Measurements from ENCODE around the gene STAM.

STAM gene

DNA sequence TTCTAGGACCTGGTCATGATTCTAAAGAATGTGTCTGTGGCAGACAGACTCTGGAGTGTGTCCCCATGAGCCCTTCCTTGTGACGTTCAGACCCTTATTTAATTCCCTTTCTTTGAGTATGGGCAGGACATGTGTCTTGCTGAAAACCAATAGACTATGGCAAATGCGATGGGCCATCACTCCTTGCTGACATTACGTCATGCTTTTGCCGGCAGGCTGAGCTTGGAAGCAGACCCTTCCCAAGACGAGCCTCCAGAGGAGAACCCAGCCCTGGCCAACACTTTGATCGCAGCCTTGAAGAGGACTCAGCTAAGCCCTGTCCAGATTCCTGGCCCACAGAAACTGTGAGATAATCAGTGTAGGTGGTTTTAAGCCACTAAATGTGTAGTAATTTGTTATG lies 89.7 kb downstream of the STAM start:
- no peak for DNase-seq

DNA sequence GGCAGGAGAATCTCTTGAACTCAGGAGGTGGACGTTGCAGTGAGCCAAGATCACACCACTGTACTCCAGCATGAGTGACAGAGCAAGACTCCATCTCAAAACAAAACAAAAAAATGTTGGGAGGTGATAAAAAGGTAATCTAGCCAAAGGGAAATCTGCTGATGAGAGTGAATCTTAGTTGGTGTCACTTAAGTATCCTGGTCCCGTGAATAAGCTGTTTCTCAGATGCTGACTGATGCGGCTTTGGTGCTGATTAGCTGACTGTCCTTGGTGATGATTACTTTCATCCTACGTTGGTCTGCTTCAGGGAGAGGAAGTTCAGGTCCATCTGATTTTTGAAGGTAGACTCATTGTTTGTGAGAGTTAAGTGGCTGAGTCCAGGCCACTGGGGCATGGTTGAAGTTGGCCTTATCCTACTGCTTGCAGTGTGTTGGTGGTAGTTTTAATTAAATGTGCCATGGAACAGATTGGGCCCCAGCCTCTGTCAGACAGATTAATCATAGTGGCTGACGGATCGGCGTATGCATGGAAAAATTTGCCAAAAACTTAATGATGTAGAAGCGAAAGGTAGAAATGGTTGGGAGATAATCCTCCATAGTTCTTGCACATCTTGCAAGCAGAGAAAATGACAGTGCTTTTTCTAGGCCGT lies 90.6 kb downstream of the STAM start:
- DNase-seq, result peak; percentile 57

DNA sequence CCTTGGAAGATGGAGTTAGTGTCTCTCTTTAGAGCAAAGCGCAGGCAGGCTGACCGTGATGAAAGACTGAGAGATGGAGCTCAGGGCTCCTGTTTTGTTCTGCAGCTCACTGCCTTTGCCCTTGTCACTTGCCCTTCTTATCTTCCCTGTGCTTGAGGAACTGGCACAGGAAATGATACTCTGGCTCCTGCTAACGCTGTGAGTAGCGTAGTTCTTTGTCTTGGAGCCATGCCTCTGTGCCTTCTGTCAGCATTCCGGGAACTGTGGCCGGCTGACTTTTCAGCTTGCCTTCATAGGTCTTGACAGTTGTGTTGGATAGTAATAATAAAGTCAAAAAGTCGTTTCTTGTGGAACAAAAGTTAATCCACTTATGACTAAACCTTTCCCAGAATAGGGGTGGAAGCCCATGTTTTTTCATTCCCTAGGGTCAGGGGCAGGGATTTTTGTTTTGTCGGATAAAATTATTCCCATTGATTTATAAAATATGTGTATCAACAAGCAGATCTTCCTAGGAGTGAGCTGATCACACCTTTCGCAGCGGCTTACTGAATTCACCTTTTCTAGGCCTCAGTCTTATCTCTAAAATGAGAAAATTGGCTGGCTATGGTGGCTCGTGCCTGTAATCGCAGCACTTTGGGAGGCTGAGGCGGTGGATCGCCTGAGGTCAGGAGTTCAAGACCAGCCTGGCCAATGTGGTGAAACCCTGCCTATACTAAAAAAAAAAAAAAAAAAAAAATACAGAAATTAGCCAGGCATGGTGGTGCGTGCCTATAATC lies 91.4 kb downstream of the STAM start:
- peak; percentile 25 for DNase-seq

DNA sequence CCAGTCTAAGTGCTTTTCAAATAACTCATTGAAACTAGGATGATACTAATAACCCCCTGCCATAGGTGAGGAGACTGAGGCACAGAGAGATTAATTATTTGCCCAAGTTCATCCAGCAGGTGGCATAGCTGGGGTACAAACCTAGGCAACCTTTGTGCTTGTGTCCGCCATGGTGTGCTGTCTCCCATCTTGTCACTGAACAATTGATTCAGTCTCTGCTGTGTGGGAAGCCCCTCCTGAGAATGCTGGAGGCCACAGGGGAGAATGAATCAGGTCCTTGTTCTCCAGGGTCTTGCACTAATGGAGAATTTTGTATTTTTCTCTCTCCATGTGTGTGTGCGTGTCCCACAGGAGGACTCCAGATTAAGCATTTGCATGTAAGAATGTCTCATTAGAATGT lies 92.3 kb downstream of the STAM start:
- DNase-seq, result no peak

DNA sequence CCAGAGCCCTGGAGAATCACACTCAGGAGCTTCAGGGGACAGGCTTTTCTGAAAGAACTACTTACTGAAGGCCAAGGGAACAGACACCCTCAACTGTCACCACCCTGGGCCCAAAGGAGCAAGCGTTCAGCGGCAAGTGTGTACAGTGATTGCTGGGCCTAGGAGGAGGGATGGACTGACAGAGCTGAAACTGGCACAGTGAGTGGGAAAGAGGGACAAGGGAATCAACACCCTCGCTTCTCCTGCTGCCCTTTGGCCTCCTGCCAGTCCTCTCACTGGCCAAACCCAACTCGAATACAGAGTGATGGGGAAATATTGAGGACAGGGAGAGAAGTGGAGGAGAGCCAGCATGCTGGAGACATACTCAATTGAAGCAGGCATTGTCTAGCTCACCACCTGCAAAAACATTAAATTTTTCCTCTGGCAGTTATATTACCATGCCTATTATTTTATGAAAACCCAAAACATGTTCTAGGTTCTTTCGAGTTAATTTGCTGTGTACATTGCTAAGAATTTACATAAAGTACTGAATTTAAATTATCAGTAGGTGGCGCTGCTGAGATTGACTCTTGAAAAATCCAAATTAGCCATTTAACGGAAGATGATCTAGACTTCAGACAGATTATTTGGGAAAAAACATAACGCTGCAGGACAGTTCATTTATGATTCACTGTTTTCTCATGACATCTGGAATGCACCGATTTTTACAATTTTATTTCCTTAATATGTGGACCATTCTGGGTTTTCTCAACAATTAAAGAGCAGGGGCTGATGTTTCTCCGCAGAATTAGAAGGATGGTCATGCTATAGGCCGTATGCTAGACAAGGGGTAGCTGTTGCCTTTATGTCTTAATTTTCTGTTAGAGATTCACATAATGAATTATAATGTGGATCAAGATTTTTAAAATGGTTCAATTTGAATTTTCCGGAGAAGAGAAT lies 93.3 kb downstream of the STAM start:
- peak; percentile 40 for DNase-seq

DNA sequence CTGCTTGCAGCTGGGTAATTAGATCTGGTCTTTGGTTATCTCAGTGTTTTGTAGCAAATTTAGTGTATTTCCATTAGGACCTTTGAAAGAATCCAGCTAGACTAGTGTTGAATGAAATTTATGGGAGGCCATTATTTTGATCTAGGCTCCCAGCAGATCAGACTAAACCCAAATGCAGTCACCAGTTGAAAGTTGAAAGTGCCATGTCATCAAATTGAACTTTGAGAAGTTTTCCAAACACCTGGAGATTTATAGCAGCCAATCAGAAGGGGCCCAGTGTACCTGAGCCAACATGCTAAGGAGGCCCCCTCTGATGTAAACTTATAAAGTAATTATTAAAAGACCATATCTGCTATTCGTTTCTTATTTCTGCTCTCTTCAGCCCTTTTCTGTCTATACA lies 96.7 kb downstream of the STAM start:
- DNase-seq, result no peak

DNA sequence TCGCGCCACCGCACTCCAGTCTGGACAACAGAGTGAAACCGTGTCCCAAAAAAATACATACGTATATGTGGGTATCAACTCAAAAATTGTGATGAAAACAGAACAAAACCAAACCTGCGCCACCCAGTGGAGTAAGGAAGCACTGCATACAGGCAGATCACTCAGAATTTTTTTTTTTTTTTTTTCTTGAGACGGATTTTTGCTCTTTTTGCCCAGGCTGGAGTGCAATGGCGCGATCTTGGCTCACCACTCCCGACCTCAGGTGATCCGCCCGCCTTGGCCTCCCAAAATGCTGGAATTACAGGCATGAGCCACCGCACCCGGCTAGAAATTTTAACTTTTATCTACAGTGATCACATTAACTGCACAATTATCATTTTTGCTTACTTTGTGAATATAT lies 99.0 kb downstream of the STAM start:
- DNase-seq, result no peak

DNA sequence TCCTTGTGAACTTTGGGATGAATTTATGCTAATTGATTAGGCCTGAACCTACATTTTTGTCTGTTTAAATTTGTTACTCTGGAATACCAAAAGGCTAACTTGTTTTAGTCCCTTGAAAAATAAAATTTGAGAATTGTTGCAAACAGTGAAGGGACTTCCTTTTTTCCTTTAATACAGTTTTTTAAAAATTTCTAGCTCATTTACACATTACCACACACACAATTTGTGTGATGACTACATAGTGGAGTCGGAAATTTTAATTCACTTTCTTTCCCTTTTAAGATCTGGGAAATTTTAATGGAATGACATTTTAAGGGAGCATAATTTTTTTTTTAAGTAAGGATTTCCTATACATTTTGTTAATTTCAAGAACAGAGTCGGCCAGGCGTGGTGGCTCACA lies 99.5 kb downstream of the STAM start:
- no peak for DNase-seq

DNA sequence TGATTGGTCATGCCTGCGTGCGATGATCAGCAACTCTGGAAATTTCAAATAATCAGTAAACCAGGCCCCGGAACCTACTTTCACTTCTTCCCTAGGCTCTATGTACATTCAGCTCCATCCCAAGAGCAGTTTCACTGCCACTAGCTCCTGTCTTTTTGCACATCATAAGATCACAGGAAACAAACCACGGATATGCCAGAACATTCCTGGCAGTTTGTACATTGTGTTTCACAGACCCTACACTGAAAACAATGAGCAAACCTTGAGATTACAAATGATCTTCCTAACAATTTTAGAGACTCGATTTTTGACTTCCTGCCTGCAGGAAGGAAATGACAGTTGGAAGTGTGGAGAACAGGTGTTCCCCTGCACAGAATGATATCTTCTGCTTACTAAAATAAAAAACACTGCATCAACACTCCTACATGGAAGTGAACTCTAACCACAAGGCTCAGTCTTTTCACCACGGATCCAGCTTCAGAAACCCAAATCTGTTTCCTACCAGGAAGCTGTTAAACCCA lies 100.5 kb downstream of the STAM start:
- no peak for DNase-seq

DNA sequence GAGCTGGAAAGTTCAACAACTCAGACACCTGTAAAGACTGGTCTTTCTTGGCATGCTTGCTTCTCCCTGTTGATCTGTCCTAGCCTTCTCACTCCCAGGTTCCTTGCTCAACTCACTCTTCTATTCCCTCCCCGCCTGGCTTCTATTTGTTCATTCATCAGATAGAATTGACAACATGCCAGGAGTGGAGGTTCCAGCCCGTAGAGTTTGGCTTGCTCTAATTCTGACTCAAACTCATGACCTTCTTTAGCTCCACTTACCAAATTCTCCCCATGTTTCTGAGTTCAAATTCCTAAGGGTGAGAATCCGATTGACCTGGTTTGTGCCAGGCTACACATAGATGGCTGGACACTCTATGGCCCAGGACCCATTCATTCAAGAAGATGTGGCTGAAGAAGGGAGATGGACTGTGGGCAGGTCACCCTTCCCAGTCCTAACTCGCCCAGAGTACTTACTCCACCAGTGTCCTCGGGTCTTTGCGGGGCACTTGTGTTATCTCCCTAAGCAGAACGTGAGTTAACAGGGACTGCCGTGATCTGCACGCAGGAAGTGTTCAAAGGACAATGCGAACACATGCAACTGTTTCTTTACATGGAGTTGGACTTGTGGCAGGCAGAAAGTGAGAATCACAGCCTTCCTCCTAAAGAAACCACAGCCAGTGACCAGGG lies 104.1 kb downstream of the STAM start:
- DNase-seq, result no peak

DNA sequence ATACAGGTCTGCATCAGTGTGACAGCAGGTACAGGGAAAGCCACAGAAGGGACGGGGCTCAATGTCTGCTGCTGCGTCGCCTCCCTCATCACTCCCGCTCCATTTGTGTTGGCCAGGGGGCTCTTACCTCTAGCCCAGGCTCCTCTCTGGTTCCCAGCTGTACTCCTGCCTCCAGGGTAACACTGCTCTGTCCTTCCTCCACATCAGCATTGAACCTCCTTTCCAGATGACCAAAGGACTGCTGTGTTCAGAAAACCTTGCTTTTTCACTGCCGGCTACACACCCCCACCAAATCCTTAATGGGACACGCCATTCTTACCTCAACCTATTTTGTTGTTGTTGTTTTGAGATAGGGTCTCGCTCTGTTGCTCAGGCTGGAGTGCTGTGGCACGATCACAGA lies 105.9 kb downstream of the STAM start:
- DNase-seq, result no peak

DNA sequence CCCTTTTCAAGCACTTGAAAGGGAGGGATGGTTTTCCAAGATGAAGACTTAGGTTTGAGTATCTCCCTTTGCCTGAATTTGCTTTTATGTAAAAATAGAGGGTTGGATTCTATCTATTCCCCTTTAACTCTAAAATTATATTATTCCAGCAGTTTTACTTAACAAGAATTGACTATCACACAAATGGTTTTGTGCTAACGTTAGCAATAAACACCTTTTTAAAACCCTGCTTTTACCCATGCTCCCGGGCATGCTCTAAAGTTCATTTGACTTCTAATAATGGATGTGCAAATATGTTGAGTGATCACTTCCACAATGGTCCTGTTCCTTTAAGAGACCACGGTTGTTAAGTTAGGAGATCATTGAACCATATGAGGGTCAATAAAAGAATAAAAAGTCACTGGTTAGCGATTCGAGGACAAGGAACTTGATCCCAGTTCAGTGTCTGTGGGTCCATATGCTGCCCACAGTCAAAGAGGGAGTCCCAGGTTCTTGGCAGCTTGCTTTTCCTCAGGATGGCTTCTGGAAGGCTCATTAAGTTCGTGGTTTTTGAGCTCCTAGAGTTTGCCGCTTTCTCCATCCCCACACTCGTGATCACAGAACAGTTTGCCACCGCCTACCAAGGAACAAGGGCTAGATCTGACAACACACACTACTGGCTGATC lies 108.0 kb downstream of the STAM start, which contains the start of gene TMEM236:
Gene TMEM236 (plus strand): TSS at position 421 of the 665 bp plus-strand sequence. CDS start 95 bp downstream, at position 516.
- DNase-seq, result no peak

DNA sequence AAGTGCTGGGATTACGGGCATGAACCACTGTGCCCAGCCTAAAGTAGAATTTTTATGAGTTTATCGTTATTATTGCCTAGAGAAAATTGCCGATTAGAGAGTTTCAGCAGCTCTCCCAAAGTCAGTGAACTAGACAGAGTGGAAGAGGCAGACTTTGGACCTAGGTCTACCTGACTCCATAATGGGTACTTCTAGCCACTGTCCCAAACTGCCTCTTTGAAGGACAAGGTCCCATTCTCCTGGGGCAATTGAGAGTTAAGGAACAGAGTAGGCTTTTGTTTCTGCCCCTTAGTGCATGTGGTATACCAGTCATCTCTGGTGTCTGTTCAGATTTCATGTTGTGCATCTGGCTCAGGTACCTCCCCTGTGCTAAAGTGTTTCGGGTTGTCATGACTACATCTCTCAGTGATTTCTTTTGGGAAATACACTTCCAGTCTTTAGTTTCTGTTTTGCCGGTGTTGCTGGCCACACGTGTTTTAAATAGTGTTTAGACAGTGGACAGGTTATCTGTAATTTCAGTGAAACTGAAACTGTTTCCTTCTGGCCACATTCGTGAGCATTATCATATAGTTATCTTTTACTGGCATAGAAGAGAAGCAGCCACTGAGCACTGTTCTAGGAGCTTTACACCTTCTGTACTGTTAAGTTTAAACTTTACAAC lies 112.7 kb downstream of the STAM start:
- DNase-seq, result no peak

DNA sequence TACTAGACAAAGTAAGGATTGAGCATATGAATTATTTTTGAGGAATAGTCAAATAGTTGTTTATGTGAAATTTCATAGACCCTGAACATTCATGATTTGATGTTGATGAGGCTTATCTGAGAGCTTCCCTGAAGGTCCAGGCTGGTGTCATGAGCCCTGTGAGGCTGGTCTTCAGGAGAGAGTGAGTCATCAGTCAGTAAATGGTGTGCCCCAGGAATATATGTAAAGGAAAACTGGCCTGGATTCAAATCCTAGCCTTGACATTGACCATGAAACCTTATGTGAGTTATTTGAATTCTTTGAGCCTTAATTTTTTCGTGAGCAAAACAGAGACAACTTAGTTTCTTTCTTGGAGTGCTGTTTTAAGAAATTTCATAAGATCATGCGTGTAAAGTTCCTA lies 114.2 kb downstream of the STAM start:
- no peak for DNase-seq

DNA sequence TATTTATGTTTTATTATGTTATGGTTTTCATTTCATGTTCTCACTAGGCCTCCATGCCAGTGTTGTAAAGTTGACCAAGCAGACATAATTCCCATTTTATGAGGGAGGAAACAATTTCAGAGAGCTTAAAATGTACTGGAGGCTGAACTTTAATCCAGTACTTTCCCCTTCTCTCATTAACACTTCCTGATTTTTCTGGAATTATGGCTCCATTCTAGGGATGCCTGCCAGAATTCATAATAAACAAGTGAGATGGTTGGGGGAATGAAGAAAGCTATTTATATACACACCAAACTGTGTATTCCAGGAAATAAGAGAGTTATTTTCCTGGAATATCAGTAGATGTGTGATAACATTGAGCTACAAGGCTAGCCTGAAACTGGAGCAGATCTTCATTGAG lies 114.9 kb downstream of the STAM start:
- DNase-seq, result no peak

DNA sequence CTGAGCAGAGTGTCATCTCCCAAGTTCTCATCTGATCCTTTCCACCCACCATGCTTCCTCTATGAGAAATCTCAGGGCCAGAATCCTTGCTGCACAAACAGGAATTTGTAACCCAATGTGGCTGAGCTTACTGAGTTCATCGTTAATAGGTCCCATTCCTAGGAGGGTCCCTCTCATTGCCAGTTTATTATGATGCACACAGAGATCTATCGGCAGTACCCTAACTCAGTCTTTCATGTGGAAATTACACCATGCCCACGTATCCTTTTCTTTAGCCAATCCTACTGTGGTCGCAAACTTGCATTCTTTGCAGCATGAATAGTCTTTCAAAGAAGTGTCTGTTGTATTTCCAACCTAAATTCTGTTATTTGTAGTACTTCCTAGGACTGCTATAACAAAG lies 120.2 kb downstream of the STAM start:
- no peak for DNase-seq

DNA sequence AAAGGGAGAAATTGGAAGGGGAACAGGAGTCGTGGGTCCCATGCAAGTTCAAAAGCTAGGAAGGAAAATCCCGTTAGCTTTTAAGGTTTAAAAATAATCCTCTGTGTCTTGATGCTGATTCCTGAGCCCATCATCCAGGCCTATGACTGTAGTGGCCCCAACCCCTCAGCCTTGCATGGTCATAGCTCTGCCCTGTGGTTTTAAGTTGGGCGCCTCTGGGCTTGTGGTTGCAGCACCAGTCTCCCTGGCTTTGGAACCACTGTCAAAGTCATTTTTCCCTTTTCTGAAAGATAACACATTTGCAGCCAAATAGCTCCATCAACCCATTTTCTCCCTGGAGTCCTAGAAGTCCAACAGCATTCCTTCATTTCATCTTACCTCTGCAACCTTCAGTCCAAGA lies 121.7 kb downstream of the STAM start:
- DNase-seq, result no peak

All from NCI-H1694 treated with DMSO at 0.1 percent for 48 hours (cell line).